Stomach (tissue), 9 donors: ENCODE results near the gene TSPAN10. TPM values are rescaled to one million over a fixed set of nuclear protein-coding genes. Genes with fewer than 3 reads are reported as not detected.

Experiments
- DNase-seq, 2 donors: peaks; one replicate each; pipeline versions ENCODE4 v3.0.0 to v3.0.0-alpha.2; 2013 to 2019
- H3K27ac ChIP-seq, 5 donors: fragments of 200-600 bp in 4 of 5; sonication (generic) in 4 of 5; one replicate each; pipeline ENCODE4 v1.5.1; 2013 to 2019; ENCODE audit warnings: mild to moderate bottlenecking in 1 of 5, moderate library complexity in 1 of 5
- H3K27me3 ChIP-seq, 3 donors: fragments of 200-600 bp; sonication (generic); one replicate each; pipeline ENCODE4 v1.5.1; 2017 to 2019; ENCODE audit warnings: mixed run types in 1 of 3
- H3K36me3 ChIP-seq, 4 donors: fragments of 200-600 bp; sonication (generic); 1 replicate in 3 of 4; 2 replicates in 1 of 4; pipeline ENCODE4 v1.5.1; 2016 to 2019
- H3K4me1 ChIP-seq, 4 donors: fragments of 200-600 bp; sonication (generic); one replicate each; pipeline ENCODE4 v1.5.1; 2016 to 2019
- H3K4me3 ChIP-seq, 4 donors: fragments of 200-600 bp; sonication (generic) in 3 of 4; one replicate each; pipeline ENCODE4 v1.5.1; 2016 to 2019; ENCODE audit warnings: mild to moderate bottlenecking in 1 of 4
- H3K9me3 ChIP-seq, 4 donors: fragments of 200-600 bp; sonication (generic); one replicate each; pipeline ENCODE4 v1.5.1; 2016 to 2019
- CTCF ChIP-seq, 7 experiments: fragments of 450-650 bp in 4 of 7; fragments of 200-600 bp in 3 of 7; sonication (generic) in 3 of 7; IDR thresholded peaks; one replicate each; pipeline ENCODE4 v1.5.1; 2016 to 2019; ENCODE audit warnings: antibody characterized with exemption in 7 of 7, control low read depth in 2 of 7, mild to moderate bottlenecking in 1 of 7
- EP300 ChIP-seq: sonication (generic); formaldehyde crosslinking; IDR thresholded peaks from one replicate; pipeline ENCODE4 v1.6.1; 2017; ENCODE audit warnings: antibody characterized with exemption
- POLR2A ChIP-seq, 4 donors: fragments of 450-650 bp; IDR thresholded peaks; one replicate each; pipeline ENCODE4 v1.6.1; 2016; ENCODE audit warnings: antibody characterized with exemption in 4 of 4, control low read depth in 2 of 4, mild to moderate bottlenecking in 1 of 4, moderate library complexity in 1 of 4
- POLR2AphosphoS5 ChIP-seq, 3 donors: sonication (generic); formaldehyde crosslinking; IDR thresholded peaks; one replicate each; pipeline ENCODE4 v1.6.1; 2016; ENCODE audit warnings: antibody characterized with exemption in 3 of 3
- WGBS, 5 donors: extraction: QIAGEN DNeasy Blood & Tissue Kit in 3 of 5; methylation state at CpG; one replicate each; pipeline versions ENCODE4 v1.1.5 to v1.1.7; 2013 to 2018; 5-methylcytosine and 5-hydroxymethylcytosine counted together
- intact Hi-C: fragments of 100-400 bp; cut with DNase I; formaldehyde crosslinking; loops from one replicate; pipeline ENCODE4 v1.15.1; 2023; ENCODE audit warnings: low total_unique reads
- polyA plus RNA-seq, 3 donors: library from polyadenylated mRNA; stranded (reverse); fragments of 200-250 nt; gene quantifications; one replicate each; pipeline ENCODE4 v1.2.3, GENCODE V29; 2013
- total RNA-seq, 5 donors: library from RNA; depleted of rRNA; stranded (reverse); fragments of >200 nt; gene quantifications; one replicate each; pipeline versions ENCODE4 v1.1.0 to v1.2.3, GENCODE V29; 2014 to 2016
- donor health status: healthy with polysubstance abuse.
- donor health status: Bipolar disorder and iron deficiency.
- donor health status: healthy.

Gene TSPAN10
- total and polyA plus RNA-seq, 8 donors = 1.1 to 1.5 (median 1.2) TPM; not detected in 5

- no peak for DNase-seq
- intact Hi-C loops = loop anchor here (5.0 kb wide), 1 partner anchor 347 kb away; no protein-coding TSS in a partner anchor
- Histone ChIP-seq H3K4me1 (peaks cover 0 to 22% (median 11%) of the 10 kb centered on the region in 4 donors), H3K36me3 (peaks cover 65 to 98% (median 95%) of the 10 kb centered on the region in 4 donors), H3K9me3 (no peaks in the 10 kb centered on the region), H3K27ac (no peak overlapping the region), H3K4me3 (no peak overlapping the region), H3K27me3 (no peaks in the 10 kb centered on the region)
- WGBS, 5 donors = 79 to 83% (median 80%) methylated on average over 11 of the region's 11 CpGs
- TF ChIP-seq POLR2AphosphoS5 (IDR thresholded peaks at IDR 0.05) (no peak), EP300 (no peak), CTCF (IDR thresholded peaks at IDR 0.05) (no peak), POLR2A (IDR thresholded peaks at IDR 0.05) (no peak)
These were observed 33.0 kb upstream of the TSPAN10 start for GRCh38 chr17:81603846-81604610.

- TF ChIP-seq CTCF (IDR thresholded peaks at IDR 0.05) (no peak), POLR2A (IDR thresholded peaks at IDR 0.05) (no peak), EP300 (no peak)
- intact Hi-C loops = no loop called here
- H3K27me3 ChIP-seq = no peaks in the 10 kb centered on the region
- no peak for DNase-seq
- WGBS, 5 donors = 65 to 76% (median 75%) methylated on average over 6 of the region's 6 CpGs
- H3K4me3 ChIP-seq = no peak overlapping the region
- no peak overlapping the region for H3K27ac ChIP-seq
- peaks cover 84 to 97% (median 96%) of the 10 kb centered on the region in 4 donors for H3K36me3 ChIP-seq
- no peaks in the 10 kb centered on the region for H3K4me1 ChIP-seq
- H3K9me3 ChIP-seq = no peaks in the 10 kb centered on the region
These were observed 29.6 kb upstream of the TSPAN10 start for GRCh38 chr17:81607431-81607830.

- no peak for DNase-seq
- TF ChIP-seq CTCF (IDR thresholded peaks at IDR 0.05) (no peak), EP300 (no peak), POLR2AphosphoS5 (IDR thresholded peaks at IDR 0.05) (no peak), POLR2A (IDR thresholded peaks at IDR 0.05) (no peak)
- Histone ChIP-seq H3K9me3 (no peaks in the 10 kb centered on the region), H3K4me1 (no peaks in the 10 kb centered on the region), H3K36me3 (peaks cover 85 to 97% (median 96%) of the 10 kb centered on the region in 4 donors), H3K27ac (no peak overlapping the region), H3K27me3 (no peaks in the 10 kb centered on the region), H3K4me3 (no peak overlapping the region)
- 91 to 100% (median 99%) methylated on average over 4 of the region's 4 CpGs for WGBS, 5 donors
- intact Hi-C loops = no loop called here
These were observed 28.9 kb upstream of the TSPAN10 start for GRCh38 chr17:81608082-81608481.

GRCh38 chr17:81608605-81609004 lies 28.4 kb upstream of the TSPAN10 start:
- intact Hi-C loops = no loop called here
- WGBS, 5 donors = 88 to 93% (median 92%) methylated on average over 13 of the region's 13 CpGs
- Histone ChIP-seq H3K36me3 (peaks cover 80 to 97% (median 96%) of the 10 kb centered on the region in 4 donors), H3K4me1 (peaks cover 0 to 5% (median 1%) of the 10 kb centered on the region in 4 donors), H3K4me3 (no peak overlapping the region), H3K27ac (no peak overlapping the region), H3K27me3 (no peaks in the 10 kb centered on the region), H3K9me3 (no peaks in the 10 kb centered on the region)
- DNase-seq = no peak
- TF ChIP-seq CTCF (IDR thresholded peaks at IDR 0.05) = no peak
- no peak for TF ChIP-seq POLR2AphosphoS5 (IDR thresholded peaks at IDR 0.05)
- no peak for TF ChIP-seq EP300
- no peak for TF ChIP-seq POLR2A (IDR thresholded peaks at IDR 0.05)
